ENCODE results near the gene SERPINC1.

DNA sequence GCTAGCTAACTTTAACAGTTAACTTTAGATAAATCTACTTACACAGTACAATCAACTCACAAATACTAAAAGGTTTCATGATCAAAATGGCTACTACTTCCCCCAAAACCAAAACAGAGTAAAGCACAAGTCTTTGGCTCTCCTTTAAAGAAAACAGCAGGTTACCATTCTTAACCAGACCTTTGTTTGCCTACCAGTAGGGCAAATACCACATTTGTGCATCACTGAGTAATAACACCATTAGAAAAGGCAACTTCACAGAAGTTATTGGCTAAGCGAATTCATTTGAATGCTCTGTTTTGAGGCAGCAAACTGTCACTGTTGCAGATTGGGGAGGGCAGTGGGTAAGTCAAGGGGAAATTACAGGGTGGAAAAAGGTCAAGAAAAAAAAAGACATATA lies 17.3 kb upstream of the SERPINC1 start:
- TF ChIP-seq, protein P1, sequence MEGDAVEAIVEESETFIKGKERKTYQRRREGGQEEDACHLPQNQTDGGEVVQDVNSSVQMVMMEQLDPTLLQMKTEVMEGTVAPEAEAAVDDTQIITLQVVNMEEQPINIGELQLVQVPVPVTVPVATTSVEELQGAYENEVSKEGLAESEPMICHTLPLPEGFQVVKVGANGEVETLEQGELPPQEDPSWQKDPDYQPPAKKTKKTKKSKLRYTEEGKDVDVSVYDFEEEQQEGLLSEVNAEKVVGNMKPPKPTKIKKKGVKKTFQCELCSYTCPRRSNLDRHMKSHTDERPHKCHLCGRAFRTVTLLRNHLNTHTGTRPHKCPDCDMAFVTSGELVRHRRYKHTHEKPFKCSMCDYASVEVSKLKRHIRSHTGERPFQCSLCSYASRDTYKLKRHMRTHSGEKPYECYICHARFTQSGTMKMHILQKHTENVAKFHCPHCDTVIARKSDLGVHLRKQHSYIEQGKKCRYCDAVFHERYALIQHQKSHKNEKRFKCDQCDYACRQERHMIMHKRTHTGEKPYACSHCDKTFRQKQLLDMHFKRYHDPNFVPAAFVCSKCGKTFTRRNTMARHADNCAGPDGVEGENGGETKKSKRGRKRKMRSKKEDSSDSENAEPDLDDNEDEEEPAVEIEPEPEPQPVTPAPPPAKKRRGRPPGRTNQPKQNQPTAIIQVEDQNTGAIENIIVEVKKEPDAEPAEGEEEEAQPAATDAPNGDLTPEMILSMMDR (IDR thresholded peaks at IDR 0.05), result no peak
- no peak for TF ChIP-seq POLR2A (IDR thresholded peaks at IDR 0.05)
